Keratinocyte (primary cell): ENCODE measurements around the gene MLLT6. TPM values are rescaled to one million over a fixed set of nuclear protein-coding genes. Genes with fewer than 3 reads are reported as not detected.

Experiments used
- DNase-seq: peaks from one replicate; pipeline ENCODE4 v3.0.0-alpha.2; 2011; ENCODE audit warnings: low read depth, missing footprints, low spot score
- FAIRE-seq: peaks from 2 replicates; lab custom pipeline; 2011; peaks lifted over from hg19 to GRCh38; lab: Jason Lieb, UNC
- H2AFZ ChIP-seq: 2 replicates; pipeline ENCODE4 v1.6.0; 2012; ENCODE audit warnings: low read length, control low read depth, inconsistent platforms; ENCODE audit not compliant: control insufficient read depth
- H3K27ac ChIP-seq: 2 replicates; pipeline ENCODE4 v1.5.1; 2011; ENCODE audit warnings: low read length; ENCODE audit not compliant: control insufficient read depth, insufficient read depth
- H3K27me3 ChIP-seq: 3 replicates; pipeline ENCODE4 v1.6.0; 2011; ENCODE audit warnings: low read length; ENCODE audit not compliant: control insufficient read depth, insufficient read depth; ENCODE audit errors: extremely low read depth
- H3K36me3 ChIP-seq, 2 experiments: 2 replicates in 1 of 2; 3 replicates in 1 of 2; pipeline ENCODE4 v1.5.1; 2011; ENCODE audit warnings: low read length in 2 of 2, mild to moderate bottlenecking in 1 of 2; ENCODE audit not compliant: control insufficient read depth in 2 of 2, insufficient read depth in 2 of 2; ENCODE audit errors: extremely low read depth in 1 of 2
- H3K4me1 ChIP-seq: 3 replicates; pipeline ENCODE4 v1.5.1; 2011; ENCODE audit warnings: low read length; ENCODE audit not compliant: control insufficient read depth, insufficient read depth; ENCODE audit errors: extremely low read depth
- H3K4me2 ChIP-seq: 3 replicates; pipeline ENCODE4 v1.6.0; 2011; ENCODE audit warnings: low read depth, low read length; ENCODE audit not compliant: control insufficient read depth, insufficient read depth; ENCODE audit errors: extremely low read depth
- H3K4me3 ChIP-seq, 3 experiments: fragments of 200-600 bp in 1 of 3; sonication (generic) in 1 of 3; 2 replicates in 2 of 3; 3 replicates in 1 of 3; pipeline ENCODE4 v1.5.1; 2011 to 2016; ENCODE audit warnings: low read length in 3 of 3, mild to moderate bottlenecking in 3 of 3, control low read depth in 2 of 3, inconsistent platforms in 1 of 3, low read depth in 1 of 3, mixed read lengths in 1 of 3, mixed run types in 1 of 3, moderate library complexity in 1 of 3; ENCODE audit not compliant: control insufficient read depth in 2 of 3, insufficient read depth in 2 of 3; ENCODE audit errors: extremely low read depth in 1 of 3
- H3K79me2 ChIP-seq: 2 replicates; pipeline ENCODE4 v1.6.0; 2012; ENCODE audit warnings: low read length; ENCODE audit not compliant: control insufficient read depth, insufficient read depth
- H3K9ac ChIP-seq: 3 replicates; pipeline ENCODE4 v1.6.0; 2011; ENCODE audit warnings: low read length; ENCODE audit not compliant: control insufficient read depth, insufficient read depth; ENCODE audit errors: extremely low read depth
- H3K9me1 ChIP-seq: 3 replicates; pipeline ENCODE4 v1.6.0; 2011; ENCODE audit warnings: low read length; ENCODE audit not compliant: control insufficient read depth, insufficient read depth; ENCODE audit errors: extremely low read depth
- H3K9me3 ChIP-seq: 2 replicates; pipeline ENCODE4 v1.5.1; 2012; ENCODE audit warnings: low read depth, low read length; ENCODE audit not compliant: control insufficient read depth
- H4K20me1 ChIP-seq: 3 replicates; pipeline ENCODE4 v1.6.0; 2011; ENCODE audit warnings: low read length; ENCODE audit not compliant: control insufficient read depth, insufficient read depth; ENCODE audit errors: extremely low read depth
- CTCF ChIP-seq, 3 experiments: IDR thresholded peaks in 1 of 3; conservative IDR thresholded peaks in 1 of 3; optimal IDR thresholded peaks in 1 of 3; 2 replicates in 2 of 3; 3 replicates in 1 of 3; pipeline versions ENCODE3 to v1.5.1; 2011; ENCODE audit warnings: low read length in 3 of 3, mild to moderate bottlenecking in 3 of 3, moderate library complexity in 2 of 3, control low read depth in 1 of 3, inconsistent platforms in 1 of 3; ENCODE audit not compliant: insufficient read depth in 2 of 3; ENCODE audit errors: extremely low read depth in 1 of 3
- EZH2 ChIP-seq: IDR thresholded peaks from one replicate; pipeline ENCODE4 v1.6.1; 2012; ENCODE audit warnings: inconsistent platforms, mild to moderate bottlenecking, low read length, moderate library complexity
- dilution Hi-C: fragments of 300-500 bp; cut with MboI; formaldehyde crosslinking; loops from one replicate; pipeline ENCODE4 v1.7.0; 2020; ENCODE audit warnings: low sequenced_read_pairs; ENCODE audit not compliant: extremely low pct_ligation_motif_present
- polyA plus RNA-seq, 5 experiments: library from polyadenylated mRNA; depleted of rRNA in 3 of 5; stranded (reverse) in 3 of 5; stranded (forward) in 1 of 5; unstranded in 1 of 5; fragments of >200 nt; gene quantifications; 1 replicate in 1 of 5; 2 replicates in 3 of 5; 3 replicates in 1 of 5; pipeline versions ENCODE4 v1.2.1 to v1.2.3, GENCODE V29; 2011 to 2012; ENCODE audit warnings: missing spikeins in 2 of 5, low read depth in 1 of 5, low replicate concordance in 1 of 5

MLLT6 gene
- polyA plus RNA-seq, 1 donor (not counting 4 experiments of a cell fraction or from before 2014, with no cell fraction given) = 17.4 TPM

DNA sequence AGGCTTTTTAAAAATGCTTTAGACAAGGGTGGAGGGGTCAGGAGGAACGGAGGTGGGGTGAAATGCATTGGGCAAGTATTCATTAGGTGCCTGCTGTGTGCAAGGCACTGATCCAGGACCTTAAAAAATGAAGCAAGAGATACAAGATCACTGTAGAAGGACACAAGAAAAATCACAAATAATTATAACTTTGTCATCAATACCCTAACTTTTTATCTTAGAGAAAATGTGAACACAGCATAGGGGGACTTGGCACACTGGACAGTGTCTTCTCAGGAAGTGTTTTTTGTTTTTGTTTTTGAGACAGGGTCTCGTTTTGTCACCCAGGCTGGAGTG is 37.3 kb upstream of the MLLT6 start:
- no peaks in the 10 kb centered on the region for H3K36me3 ChIP-seq
- dilution Hi-C loops = no loop called here
- H3K79me2 ChIP-seq = no peaks in the 10 kb centered on the region
- no peak overlapping the region for H3K4me2 ChIP-seq
- DNase-seq = no peak
- H3K4me3 ChIP-seq = no peak overlapping the region
- H3K9ac ChIP-seq = no peak overlapping the region
- TF ChIP-seq EZH2 (no peak), CTCF (optimal IDR thresholded peaks at IDR 0.05 in 1 of 3, IDR thresholded peaks at IDR 0.05 in 1 of 3, conservative IDR thresholded peaks at IDR 0.05 in 1 of 3; ENCODE audit: extremely low read depth in 1 of 3, insufficient read depth in 2 of 3, low read length in 3 of 3) (no peak)
- no peak for FAIRE-seq
- peaks cover 7% of the 10 kb centered on the region for H3K4me1 ChIP-seq
- H3K27me3 ChIP-seq = peaks cover 24% of the 10 kb centered on the region
- H4K20me1 ChIP-seq = no peaks in the 10 kb centered on the region
- no peak overlapping the region for H3K27ac ChIP-seq
- H2AFZ ChIP-seq = no peak overlapping the region
- H3K9me1 ChIP-seq = no peaks in the 10 kb centered on the region
- H3K9me3 ChIP-seq = no peaks in the 10 kb centered on the region

DNA sequence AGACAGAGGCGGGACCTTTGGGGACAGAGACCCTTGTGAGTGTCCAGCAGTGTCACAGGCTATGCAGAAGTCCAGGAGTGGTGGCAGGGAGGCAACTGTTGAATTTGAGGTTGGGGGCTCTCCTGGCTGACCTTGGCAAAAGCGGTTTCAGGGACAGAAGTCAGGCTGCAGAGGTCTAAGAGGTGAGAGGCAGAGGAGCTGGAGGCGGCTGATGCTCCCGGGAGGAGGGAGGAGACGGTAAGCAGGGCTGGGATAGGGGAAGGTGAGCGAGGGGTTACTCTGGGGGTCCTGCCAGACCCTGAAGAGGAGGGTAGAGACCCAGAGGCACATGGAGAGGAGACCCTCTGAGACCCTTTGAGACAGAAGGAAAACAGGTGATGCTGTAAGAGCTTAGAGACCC is 35.6 kb upstream of the MLLT6 start:
- dilution Hi-C loops = no loop called here
- no peak overlapping the region for H2AFZ ChIP-seq
- FAIRE-seq (no peak), DNase-seq (no peak)
- H3K36me3 ChIP-seq = no peaks in the 10 kb centered on the region
- no peaks in the 10 kb centered on the region for H3K79me2 ChIP-seq
- no peaks in the 10 kb centered on the region for H3K9me1 ChIP-seq
- H3K27ac ChIP-seq = no peak overlapping the region
- H3K27me3 ChIP-seq = peaks cover 24% of the 10 kb centered on the region
- H3K4me2 ChIP-seq = no peak overlapping the region
- TF ChIP-seq EZH2 (no peak), CTCF (optimal IDR thresholded peaks at IDR 0.05 in 1 of 3, IDR thresholded peaks at IDR 0.05 in 1 of 3, conservative IDR thresholded peaks at IDR 0.05 in 1 of 3; ENCODE audit: extremely low read depth in 1 of 3, insufficient read depth in 2 of 3, low read length in 3 of 3) (no peak)
- no peak overlapping the region for H3K4me3 ChIP-seq
- H3K9ac ChIP-seq = no peak overlapping the region
- no peaks in the 10 kb centered on the region for H3K9me3 ChIP-seq
- H3K4me1 ChIP-seq = peaks cover 10% of the 10 kb centered on the region
- no peaks in the 10 kb centered on the region for H4K20me1 ChIP-seq
